Ovary (tissue), 9 donors: ENCODE data around the gene ZNF800. TPM values are rescaled to one million over a fixed set of nuclear protein-coding genes. Genes with fewer than 3 reads are reported as not detected.

Source experiments
- DNase-seq, 5 donors: peaks; one replicate each; pipeline ENCODE4 v3.0.0-alpha.2; 2019 to 2020
- H3K27ac ChIP-seq, 2 donors: fragments of 200-600 bp; one replicate each; pipeline versions ENCODE4 v1.5.1 to v1.8.0; 2019 to 2022
- H3K27me3 ChIP-seq: fragments of 200-600 bp; one replicate; pipeline ENCODE4 v1.8.0; 2022
- H3K36me3 ChIP-seq: fragments of 200-600 bp; sonication (generic); one replicate; pipeline ENCODE4 v1.5.1; 2019
- H3K4me1 ChIP-seq: one replicate; pipeline ENCODE4 v1.8.1; 2013; ENCODE audit warnings: mild to moderate bottlenecking, moderate library complexity; ENCODE audit not compliant: insufficient read depth
- H3K4me3 ChIP-seq: fragments of 200-600 bp; sonication (generic); one replicate; pipeline ENCODE4 v1.5.1; 2017
- H3K9me3 ChIP-seq, 2 donors: fragments of 200-600 bp in 1 of 2; sonication (generic) in 1 of 2; one replicate each; pipeline versions ENCODE4 v1.5.1 to v1.8.1; 2013 to 2019; ENCODE audit warnings: mild to moderate bottlenecking in 1 of 2, moderate library complexity in 1 of 2
- EP300 ChIP-seq: sonication (generic); formaldehyde crosslinking; IDR thresholded peaks from one replicate; pipeline ENCODE4 v1.6.1; 2017; ENCODE audit warnings: antibody characterized with exemption
- POLR2A ChIP-seq: fragments of 450-650 bp; IDR thresholded peaks from one replicate; pipeline ENCODE4 v1.6.1; 2017; ENCODE audit warnings: antibody characterized with exemption, mild to moderate bottlenecking, moderate library complexity
- WGBS, 3 donors: extraction: QIAGEN DNeasy Blood & Tissue Kit in 1 of 3; methylation state at CpG; one replicate each; pipeline versions ENCODE4 v1.1.5 to v1.1.7; 2013 to 2017; 5-methylcytosine and 5-hydroxymethylcytosine counted together
- intact Hi-C, 4 donors: fragments of 100-400 bp; cut with DNase I; formaldehyde crosslinking; loops; one replicate each; pipeline versions ENCODE4 v1.11.0 to v1.15.1; 2022 to 2023
- polyA plus RNA-seq, 2 donors: library from polyadenylated mRNA; stranded (reverse); fragments of 200-250 nt in 1 of 2; fragments of 350-450 nt in 1 of 2; fragmentation: Illumina TruSeq in 1 of 2; extraction: RNeasy Lipid Tissue Mini Kit (QIAGEN cat#74804) in 1 of 2; gene quantifications; one replicate each; pipeline ENCODE4 v1.2.3, GENCODE V29; 2013 to 2014
- total RNA-seq, 7 donors: library from RNA; depleted of rRNA in 2 of 7; stranded (reverse); fragments of >200 nt in 2 of 7; fragmentation: NEBNext Ultra II Directional in 3 of 7; extraction: Animal tissue kit (Norgen Biotek cat#: 25700) in 3 of 7; gene quantifications; one replicate each; pipeline versions ENCODE4 v1.1.0 to v1.2.4, GENCODE V29; 2016 to 2023
- TF ChIP-seq, protein P1 (sequence below), 3 donors: fragments of 450-650 bp in 2 of 3; fragments of 200-600 bp in 1 of 3; IDR thresholded peaks; one replicate each; pipeline versions ENCODE4 v1.5.1 to v1.8.0; 2016 to 2022; ENCODE audit warnings: antibody characterized with exemption in 3 of 3, mild to moderate bottlenecking in 1 of 3
- donor health status: DM: no; HTN: no; CAD: no; lungs with moderate emphysema.
- donor health status: DM: no; HTN: no; CAD: no.
- donor health status: Bipolar disorder and iron deficiency.
- donor health status: DM: yes; HTN: yes; CAD: no.
- donor health status: DM: no; HTN: no; CAD: no.
- donor health status: DM: yes; HTN: yes; CAD: no.

The ZNF800 gene
- total and polyA plus RNA-seq, 9 donors: 7.3 to 36.2 (median 28.1) TPM

DNA sequence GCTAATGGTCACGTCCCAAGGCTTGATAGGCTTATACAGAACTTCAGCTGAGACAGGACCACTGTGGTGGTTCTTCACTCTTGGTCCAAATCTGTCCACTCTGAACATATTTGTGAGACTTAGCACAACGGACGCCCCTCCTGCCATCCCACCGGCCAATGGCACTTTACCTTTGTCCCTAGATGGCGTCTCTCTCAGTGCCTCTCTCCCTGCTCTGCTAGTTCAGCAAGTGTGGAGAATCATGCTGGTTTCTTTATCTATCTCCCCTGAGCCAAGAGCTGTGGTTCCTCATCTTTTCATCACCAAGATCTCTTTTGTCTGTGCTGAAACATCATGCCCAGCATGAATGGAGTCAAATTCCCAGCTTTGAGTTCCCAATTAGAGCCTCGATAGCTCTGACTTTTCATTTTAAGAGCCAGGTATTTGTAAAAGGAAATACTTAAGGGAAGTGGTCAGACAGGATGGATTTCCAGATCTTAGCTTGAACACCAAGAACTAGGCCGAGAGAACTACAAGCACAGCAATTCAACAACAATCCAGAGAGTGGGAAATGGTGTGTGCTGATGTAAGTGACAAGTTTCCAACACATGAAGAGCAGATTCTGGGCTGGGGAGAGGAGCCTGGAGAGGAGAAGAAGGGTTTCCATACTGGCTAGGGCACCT is 69.5 kb downstream of the ZNF800 start:
- TF ChIP-seq POLR2A (no peak), EP300 (no peak)
- TF ChIP-seq, protein P1, sequence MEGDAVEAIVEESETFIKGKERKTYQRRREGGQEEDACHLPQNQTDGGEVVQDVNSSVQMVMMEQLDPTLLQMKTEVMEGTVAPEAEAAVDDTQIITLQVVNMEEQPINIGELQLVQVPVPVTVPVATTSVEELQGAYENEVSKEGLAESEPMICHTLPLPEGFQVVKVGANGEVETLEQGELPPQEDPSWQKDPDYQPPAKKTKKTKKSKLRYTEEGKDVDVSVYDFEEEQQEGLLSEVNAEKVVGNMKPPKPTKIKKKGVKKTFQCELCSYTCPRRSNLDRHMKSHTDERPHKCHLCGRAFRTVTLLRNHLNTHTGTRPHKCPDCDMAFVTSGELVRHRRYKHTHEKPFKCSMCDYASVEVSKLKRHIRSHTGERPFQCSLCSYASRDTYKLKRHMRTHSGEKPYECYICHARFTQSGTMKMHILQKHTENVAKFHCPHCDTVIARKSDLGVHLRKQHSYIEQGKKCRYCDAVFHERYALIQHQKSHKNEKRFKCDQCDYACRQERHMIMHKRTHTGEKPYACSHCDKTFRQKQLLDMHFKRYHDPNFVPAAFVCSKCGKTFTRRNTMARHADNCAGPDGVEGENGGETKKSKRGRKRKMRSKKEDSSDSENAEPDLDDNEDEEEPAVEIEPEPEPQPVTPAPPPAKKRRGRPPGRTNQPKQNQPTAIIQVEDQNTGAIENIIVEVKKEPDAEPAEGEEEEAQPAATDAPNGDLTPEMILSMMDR (IDR thresholded peaks at IDR 0.05): no peak
- no peak overlapping the region for H3K27ac ChIP-seq
- no peaks in the 10 kb centered on the region for H3K4me1 ChIP-seq
- no peaks in the 10 kb centered on the region for H3K36me3 ChIP-seq
- H3K4me3 ChIP-seq: no peak overlapping the region
- no peaks in the 10 kb centered on the region for H3K27me3 ChIP-seq
- intact Hi-C loops: no loop called here
- no peaks in the 10 kb centered on the region for H3K9me3 ChIP-seq
- DNase-seq: no peak
- WGBS, 3 donors: 63 to 74% (median 70%) methylated on average over 7 of the region's 7 CpGs

GRCh38 chr7:127322351-127322750 is 70.2 kb downstream of the ZNF800 start:
- no peak overlapping the region for H3K4me3 ChIP-seq
- H3K36me3 ChIP-seq: no peaks in the 10 kb centered on the region
- no peaks in the 10 kb centered on the region for H3K4me1 ChIP-seq
- intact Hi-C loops: no loop called here
- 49 to 60% (median 50%) methylated on average over 5 of the region's 5 CpGs for WGBS, 3 donors
- no peaks in the 10 kb centered on the region for H3K27me3 ChIP-seq
- H3K27ac ChIP-seq: no peak overlapping the region
- no peaks in the 10 kb centered on the region for H3K9me3 ChIP-seq
- DNase-seq: no peak
- TF ChIP-seq, protein P1 (IDR thresholded peaks at IDR 0.05): no peak
- no peak for TF ChIP-seq POLR2A
- no peak for TF ChIP-seq EP300

DNA sequence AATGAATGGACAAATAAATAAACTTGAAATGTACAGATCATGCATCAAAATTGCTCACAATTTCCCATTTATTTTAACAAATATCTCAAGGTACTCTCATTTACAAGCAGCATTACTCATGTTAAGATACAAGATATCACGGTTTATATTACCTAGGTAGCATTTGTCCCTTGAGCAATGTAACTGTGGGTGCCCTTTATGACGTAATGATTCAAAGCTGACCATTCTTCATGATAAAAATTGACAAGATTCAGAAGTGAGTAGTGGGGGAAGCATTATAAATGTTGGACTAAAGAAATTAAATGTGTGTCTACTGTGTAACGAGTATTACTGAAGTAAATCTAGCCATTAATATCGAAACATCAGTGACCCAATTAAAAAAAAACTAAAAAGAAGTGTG is 71.5 kb downstream of the ZNF800 start:
- no peak overlapping the region for H3K27ac ChIP-seq
- no peaks in the 10 kb centered on the region for H3K9me3 ChIP-seq
- no peaks in the 10 kb centered on the region for H3K4me1 ChIP-seq
- no peaks in the 10 kb centered on the region for H3K27me3 ChIP-seq
- 74 to 85% (median 80%) methylated on average over 4 of the region's 4 CpGs for WGBS, 3 donors
- H3K36me3 ChIP-seq: no peaks in the 10 kb centered on the region
- no peak for DNase-seq
- TF ChIP-seq POLR2A (no peak), EP300 (no peak)
- TF ChIP-seq, protein P1 (IDR thresholded peaks at IDR 0.05): no peak
- no peak overlapping the region for H3K4me3 ChIP-seq
- intact Hi-C loops: no loop called here

Other genes with a start within 250 kb of the ZNF800 start
- 1 to 10 TPM in 4 of 7 donors, under 1 TPM in 2, not detected in 1; 0.38 to 4.0 (median 1.9) TPM for gene GRM8, start 139.8 kb downstream of the ZNF800 start, total RNA-seq
- under 1 TPM; 0.58 to 0.63 TPM for gene GRM8, start 139.8 kb downstream of the ZNF800 start, polyA plus RNA-seq
- gene GCC1, start 192.9 kb upstream of the ZNF800 start, total RNA-seq: 10 to 100 TPM; 12.1 to 21.1 (median 16.0) TPM
- 10 to 100 TPM in 1 of 2 donors, 1 to 10 TPM in 1; 7.8 to 10.5 TPM for gene GCC1, start 192.9 kb upstream of the ZNF800 start, polyA plus RNA-seq
- 100 to 1,000 TPM in 3 of 7 donors, 10 to 100 TPM in 4; 87.8 to 132 (median 97.3) TPM for gene ARF5, start 195.7 kb upstream of the ZNF800 start, total RNA-seq
- 100 to 1,000 TPM; 133 to 147 TPM for gene ARF5, start 195.7 kb upstream of the ZNF800 start, polyA plus RNA-seq
- gene FSCN3, start 201.0 kb upstream of the ZNF800 start, total RNA-seq: 1 to 10 TPM in 3 of 7 donors, under 1 TPM in 3, not detected in 1; 0.45 to 2.3 (median 0.98) TPM
- 1 to 10 TPM in 1 of 2 donors, under 1 TPM in 1; 0.11 to 1.4 TPM for gene FSCN3, start 201.0 kb upstream of the ZNF800 start, polyA plus RNA-seq
- gene PAX4, start 225.4 kb upstream of the ZNF800 start, total RNA-seq: not detected
- not detected for gene PAX4, start 225.4 kb upstream of the ZNF800 start, polyA plus RNA-seq